Measurements from ENCODE around the gene HIPK4.
A peak's percentile ranks its signal among the peaks of the same experiment; 100 is the strongest.
"Not testable (repeated sequence)": the region's sequence is repeated elsewhere in the genome, so short reads cannot be mapped to it uniquely, and the experiment has no call there.

The HIPK4 gene
- long read RNA-seq, donor 1 = 0 reads
- long read RNA-seq, donor 2 = 0 reads
- long read RNA-seq, donor 3 = 0 reads
- long read RNA-seq, donor 4 = 0 reads
- long read RNA-seq, donor 5 = 0 reads
- long read RNA-seq, donor 6 = 0 reads
- long read RNA-seq, donor 7 = 0 reads
- long read RNA-seq, donor 8 = 0 reads

- DNase-seq = no peak
Observed at GRCh38 chr19:40390084-40390742, at the start of gene HIPK4. HIPK4 (minus strand) TSS chr19:40390181; CDS start chr19:40389902, 279 bp downstream.

- no peak for DNase-seq
Observed at GRCh38 chr19:40438284-40438683, 48.3 kb upstream of the HIPK4 start.

- peak; percentile 91 for DNase-seq
Observed at GRCh38 chr19:40433391-40434216, 43.6 kb upstream of the HIPK4 start.

DNA sequence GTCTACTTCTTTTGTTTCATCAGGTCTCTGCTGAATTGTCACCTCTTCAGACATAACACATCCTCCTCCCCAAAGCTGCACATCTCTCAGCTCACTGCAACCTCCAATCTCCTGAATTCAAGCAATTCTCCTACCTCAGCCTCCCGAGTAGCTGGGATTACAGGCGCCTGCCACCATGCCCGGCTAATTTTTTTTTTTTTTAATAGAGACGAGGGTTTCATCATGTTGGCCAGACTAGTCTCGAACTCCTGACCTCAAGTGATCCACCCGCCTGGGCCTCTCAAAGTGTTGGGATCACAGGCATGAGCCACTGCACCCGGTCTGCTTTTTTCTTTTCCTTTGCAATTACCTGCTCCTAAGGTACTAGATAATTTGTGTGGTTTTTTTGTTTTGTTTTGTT is 42.8 kb upstream of the HIPK4 start:
- not testable (repeated sequence) for DNase-seq

DNA sequence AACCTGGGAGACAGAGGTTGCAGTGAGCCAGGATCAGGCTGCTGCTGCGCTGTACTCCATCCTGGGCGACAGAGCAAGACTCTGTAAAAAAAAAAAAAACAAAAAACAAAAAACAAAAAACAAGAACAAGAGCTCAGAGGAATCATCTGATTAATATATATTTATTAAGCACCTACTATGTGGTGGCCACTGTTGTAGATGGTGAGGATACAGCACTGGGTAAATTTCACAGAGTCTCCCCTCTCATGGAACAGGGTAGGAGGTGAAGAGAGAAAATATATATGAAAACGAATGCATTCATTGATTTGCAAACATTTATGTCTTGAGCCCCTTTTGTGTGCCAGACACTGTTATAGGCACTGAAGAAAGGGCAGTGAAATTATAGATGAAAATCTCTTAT is 41.7 kb upstream of the HIPK4 start:
- no peak for DNase-seq

GRCh38 chr19:40430242-40430641 is 40.3 kb upstream of the HIPK4 start:
- DNase-seq = not testable (repeated sequence)

DNA sequence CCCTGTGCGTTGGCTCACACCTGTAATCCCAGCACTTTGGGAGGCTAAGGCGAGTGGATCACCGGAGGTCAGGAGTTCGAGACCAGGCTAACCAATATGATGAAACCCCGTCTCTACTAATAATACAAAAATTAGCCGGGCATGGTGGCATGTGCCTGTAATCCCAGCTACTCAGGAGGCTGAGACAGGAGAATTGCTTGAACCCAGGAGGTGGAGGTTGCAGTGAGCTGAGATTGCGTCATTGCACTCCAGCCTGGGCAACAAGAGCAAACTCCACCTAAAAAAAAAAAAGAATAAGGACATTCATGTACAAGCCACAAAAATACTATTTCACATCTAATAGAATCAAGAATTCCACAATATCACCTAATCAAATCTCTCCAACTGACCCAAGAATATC is 38.2 kb upstream of the HIPK4 start:
- not testable (repeated sequence) for DNase-seq

GRCh38 chr19:40425450-40426287 is 35.7 kb upstream of the HIPK4 start, which contains the start of gene SERTAD1:
SERTAD1 (minus strand) TSS chr19:40425992; CDS start chr19:40423546, 2,446 bp downstream.
- DNase-seq = peak; percentile 98

- peak; percentile 66 for DNase-seq
Observed at GRCh38 chr19:40424637-40425449, 34.9 kb upstream of the HIPK4 start.

- no peak for DNase-seq
Observed at GRCh38 chr19:40423938-40424337, 34.0 kb upstream of the HIPK4 start.

DNA sequence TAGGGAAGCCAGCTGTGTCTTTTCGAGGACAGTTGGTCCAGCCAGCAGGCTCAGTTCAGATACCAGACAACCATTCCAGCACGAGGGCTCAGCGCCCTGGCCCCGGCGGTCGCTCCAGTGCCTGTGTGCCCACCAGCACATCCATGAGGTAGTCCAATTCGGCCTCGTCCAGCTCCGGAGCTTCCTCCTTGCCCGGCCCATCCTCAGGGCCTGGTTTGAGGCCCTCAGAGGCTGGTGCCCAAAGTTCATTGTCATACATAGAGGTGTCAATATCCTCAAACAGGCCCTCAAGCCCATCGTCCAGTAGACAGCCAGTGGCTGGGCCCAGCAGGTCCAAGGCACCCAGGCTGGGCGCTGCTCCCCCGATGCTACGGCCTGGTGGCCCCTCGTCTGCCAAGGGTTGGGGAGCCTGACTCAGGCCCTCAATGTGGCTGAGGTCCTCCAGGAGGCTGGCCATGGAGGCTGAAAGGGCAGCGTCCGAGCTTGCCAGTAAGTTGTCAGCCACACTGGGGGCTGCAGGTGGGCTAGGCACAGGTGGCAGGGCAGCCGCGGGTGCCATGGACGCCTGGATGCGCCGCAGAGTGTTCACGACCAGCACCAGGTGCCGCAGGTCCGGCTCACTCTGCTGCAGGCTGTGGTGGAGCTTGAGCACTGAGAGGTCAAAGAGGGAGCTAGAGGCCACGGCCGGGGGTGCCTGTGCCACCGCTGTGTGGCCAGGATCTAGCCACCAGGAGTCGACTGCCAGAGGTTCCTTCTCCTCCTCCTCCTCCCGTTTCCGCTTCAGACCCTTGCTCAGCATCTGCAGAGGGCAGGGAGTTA is 33.0 kb upstream of the HIPK4 start:
- no peak for DNase-seq

- no peak for DNase-seq
Observed at GRCh38 chr19:40421993-40422747, 32.2 kb upstream of the HIPK4 start.

DNA sequence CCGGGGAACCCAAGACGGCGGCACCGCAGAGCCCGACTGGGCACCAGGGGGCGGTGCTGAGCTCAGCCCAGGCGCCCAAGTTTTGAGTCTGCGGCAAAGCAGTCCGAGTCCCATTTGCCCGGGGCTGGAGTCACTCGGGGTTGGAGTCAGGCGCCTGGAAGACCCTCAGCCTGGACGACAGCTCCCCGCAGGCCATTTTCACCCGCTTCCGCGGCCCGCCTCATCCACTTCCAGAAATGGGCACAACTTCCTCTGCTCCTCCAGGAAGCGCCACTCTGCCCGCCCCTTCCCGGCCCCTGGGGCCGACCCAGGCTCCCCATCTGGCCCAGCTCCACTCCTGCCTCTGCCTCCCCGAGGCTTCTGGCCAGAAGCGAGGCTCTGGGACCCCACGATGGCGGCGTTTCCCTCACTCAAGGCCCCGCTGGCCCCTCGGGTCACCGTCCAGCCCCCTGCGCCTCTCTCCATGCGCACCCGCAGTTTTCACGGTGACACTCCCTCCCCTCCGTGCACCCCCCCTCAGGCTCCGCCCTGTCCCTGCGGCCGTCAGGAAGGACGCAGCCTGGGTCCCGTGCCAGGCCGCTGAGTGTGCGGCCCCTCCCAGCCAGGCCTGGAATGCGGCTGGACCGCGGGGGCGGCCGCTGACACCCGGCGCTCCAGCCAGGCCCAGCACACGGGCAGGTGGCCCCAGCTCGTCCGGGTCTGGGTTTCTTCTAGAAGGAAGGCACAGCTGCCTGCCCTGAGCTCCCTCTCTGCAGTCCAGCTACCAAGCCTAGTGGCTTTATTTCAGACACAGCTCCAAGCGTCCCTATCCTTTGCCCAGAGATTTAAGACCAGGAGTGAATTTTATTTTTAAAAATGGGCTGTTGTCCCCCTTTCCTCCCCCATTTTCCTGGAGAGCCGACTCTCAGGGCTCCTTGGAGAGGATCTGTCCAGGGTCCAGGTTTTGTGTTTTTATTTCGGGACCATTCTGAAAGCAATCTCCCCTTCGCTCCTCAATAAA is 31.1 kb upstream of the HIPK4 start:
- DNase-seq = peak; percentile 99

DNA sequence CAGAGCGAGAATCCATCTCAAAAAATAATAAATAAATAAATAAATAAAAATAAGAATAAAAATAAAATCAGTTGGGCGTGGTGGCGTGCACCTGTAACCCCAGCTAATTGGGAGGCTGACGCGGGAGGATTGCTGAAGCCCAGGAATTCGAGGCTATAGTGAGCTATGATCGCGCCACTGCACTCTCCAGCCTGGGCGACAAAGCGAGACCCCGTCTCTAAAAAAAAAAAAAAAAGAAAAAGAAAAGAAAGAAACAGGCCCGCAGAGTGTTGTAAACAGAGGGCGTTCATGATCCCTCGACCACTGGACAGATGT is 30.4 kb upstream of the HIPK4 start:
- DNase-seq = no peak

- no peak for DNase-seq
Observed at GRCh38 chr19:40419780-40420179, 29.8 kb upstream of the HIPK4 start.

- DNase-seq = no peak
Observed at GRCh38 chr19:40419066-40419612, 29.2 kb upstream of the HIPK4 start.

GRCh38 chr19:40418040-40418439 is 28.1 kb upstream of the HIPK4 start:
- DNase-seq = no peak

- DNase-seq = no peak
Observed at GRCh38 chr19:40417643-40417981, 27.6 kb upstream of the HIPK4 start.
